DOHH2 (cell line): ENCODE results near the gene RBCK1.

Source experiments
- CTCF ChIP-seq: fragments of 200-600 bp; sonication (generic); IDR thresholded peaks from one replicate; pipeline ENCODE4 v1.5.1; 2014; ENCODE audit warnings: antibody characterized with exemption, mild to moderate bottlenecking, low read depth, low read length; ENCODE audit not compliant: poor library complexity, severe bottlenecking
- EZH2phosphoT487 ChIP-seq: fragments of 200-600 bp; sonication (generic); IDR thresholded peaks from 2 replicates; pipeline ENCODE4 v1.6.1; 2017; ENCODE audit warnings: borderline replicate concordance, mild to moderate bottlenecking, antibody characterized with exemption, low read length, moderate library complexity, mixed read lengths

DNA sequence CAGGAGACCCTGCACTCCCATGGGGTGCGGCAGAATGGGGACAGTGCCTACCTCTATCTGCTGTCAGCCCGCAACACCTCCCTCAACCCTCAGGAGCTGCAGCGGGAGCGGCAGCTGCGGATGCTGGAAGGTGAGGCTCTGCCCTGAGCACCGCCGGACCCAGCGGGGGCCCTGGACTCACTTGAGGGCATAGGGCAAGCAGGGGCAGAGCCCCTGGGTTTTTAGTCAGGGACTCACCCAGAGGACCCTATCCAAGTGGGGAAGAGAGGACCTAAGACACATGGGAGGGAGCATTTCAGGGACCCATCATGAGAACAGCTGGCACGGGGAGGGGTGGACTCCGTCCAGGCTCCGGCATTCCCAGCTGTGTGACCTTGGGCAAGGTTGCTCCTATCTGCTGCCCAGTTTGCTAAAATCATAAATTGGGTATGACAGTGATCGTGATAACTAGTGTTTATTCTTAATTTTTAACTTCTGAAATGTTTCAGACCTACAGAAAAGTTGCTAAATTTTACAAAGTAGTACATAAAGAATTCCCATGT lies 9.8 kb downstream of the RBCK1 start:
- no peak for TF ChIP-seq CTCF
- TF ChIP-seq EZH2phosphoT487, result no peak
